Measurements from ENCODE around the gene NPR3. TPM values are rescaled to one million over a fixed set of nuclear protein-coding genes. Genes with fewer than 3 reads are reported as not detected.

Gene NPR3
- total RNA-seq, 1 experiment from 2014 or later, result 2.2 TPM

- CTCF ChIA-PET, result interaction anchor here (0.6 to 0.7 kb wide), 2 partner anchors 123 to 408 kb away, joined by 3 read pairs; no protein-coding TSS in a partner anchor
- no TSS peak for BruUV-seq (replicated peaks)
- Histone ChIP-seq H3K79me2 (ENCODE audit: low read depth) (no peaks in the 10 kb centered on the region), H3K4me1 (replicated peaks; ENCODE audit: insufficient read depth) (peaks cover 19% of the 10 kb centered on the region; the same call in 1 of the 2 replicates), H2AFZ (no peak overlapping the region), H3K9me3 (ENCODE audit: insufficient read depth, low read depth) (no peaks in the 10 kb centered on the region; the same call in 1 of the 2 replicates), H3K4me3 (peak overlapping the region; percentile 13; the same call in 1 of the 2 replicates), H4K20me1 (ENCODE audit: insufficient read depth) (no peaks in the 10 kb centered on the region), H3K27ac (no peak overlapping the region), H3K27me3 (ENCODE audit: insufficient read depth, low read depth) (peaks cover 18% of the 10 kb centered on the region), H3K9me2 (ENCODE audit: insufficient read depth) (no peaks in the 10 kb centered on the region), H3K4me2 (peak overlapping the region; percentile 56), H3F3A (ENCODE audit: insufficient read depth, low read depth) (no peaks in the 10 kb centered on the region), H3K36me3 (ENCODE audit: low read depth) (no peaks in the 10 kb centered on the region)
- POLR2A ChIA-PET (ENCODE audit: unreplicated experiment), result no interaction called here
- DNase-seq, result no peak
- TF ChIP-seq CTCF (conservative IDR thresholded peaks at IDR 0.05) (no peak), EZH2 (IDR thresholded peaks at IDR 0.05; ENCODE audit: low read depth) (no peak)
- intact Hi-C loops (cut with micrococcal nuclease; ENCODE audit: unreplicated experiment), result no loop called here
Measured at GRCh38 chr5:32713361-32713769, 2.2 kb downstream of the NPR3 start.

GRCh38 chr5:32713770-32714381, 2.8 kb downstream of the NPR3 start:
- CTCF ChIA-PET, result interaction anchor here (0.7 kb wide), 1 partner anchor 407 kb away, joined by 3 read pairs; no protein-coding TSS in a partner anchor
- no peaks in the 10 kb centered on the region for H3F3A ChIP-seq (ENCODE audit: insufficient read depth, low read depth)
- peak overlapping the region; percentile 36; the same call in 1 of the 2 replicates for H2AFZ ChIP-seq
- no TSS peak for BruUV-seq (replicated peaks)
- H3K4me1 ChIP-seq (replicated peaks; ENCODE audit: insufficient read depth), result peaks cover 19% of the 10 kb centered on the region; the same call in 1 of the 2 replicates
- no peaks in the 10 kb centered on the region; the same call in 1 of the 2 replicates for H3K9me3 ChIP-seq (ENCODE audit: insufficient read depth, low read depth)
- no peaks in the 10 kb centered on the region for H3K79me2 ChIP-seq (ENCODE audit: low read depth)
- H3K27ac ChIP-seq, result no peak overlapping the region
- H3K27me3 ChIP-seq (ENCODE audit: insufficient read depth, low read depth), result peaks cover 18% of the 10 kb centered on the region
- no peak for TF ChIP-seq CTCF (conservative IDR thresholded peaks at IDR 0.05)
- TF ChIP-seq EZH2 (IDR thresholded peaks at IDR 0.05; ENCODE audit: low read depth), result no peak
- H3K9me2 ChIP-seq (ENCODE audit: insufficient read depth), result no peaks in the 10 kb centered on the region
- no peaks in the 10 kb centered on the region for H3K36me3 ChIP-seq (ENCODE audit: low read depth)
- H3K4me2 ChIP-seq, result peak overlapping the region; percentile 56
- DNase-seq, result peak; percentile 69 to 98
- peak overlapping the region; percentile 13; the same call in 1 of the 2 replicates for H3K4me3 ChIP-seq
- intact Hi-C loops (cut with micrococcal nuclease; ENCODE audit: unreplicated experiment), result loop anchor here (1.0 kb wide), 4 partner anchors 54 to 138 kb away; no protein-coding TSS in a partner anchor
- no peaks in the 10 kb centered on the region for H4K20me1 ChIP-seq (ENCODE audit: insufficient read depth)
- POLR2A ChIA-PET (ENCODE audit: unreplicated experiment), result no interaction called here

- H3K9me2 ChIP-seq (ENCODE audit: insufficient read depth), result no peaks in the 10 kb centered on the region
- H3K4me3 ChIP-seq, result no peak overlapping the region
- H3K9me3 ChIP-seq (ENCODE audit: insufficient read depth, low read depth), result no peaks in the 10 kb centered on the region; the same call in none of the 2 replicates
- no peak overlapping the region for H3K4me2 ChIP-seq
- no peaks in the 10 kb centered on the region for H3F3A ChIP-seq (ENCODE audit: insufficient read depth, low read depth)
- intact Hi-C loops (cut with micrococcal nuclease; ENCODE audit: unreplicated experiment), result loop anchor here (1.0 kb wide), 4 partner anchors 53 to 137 kb away; no protein-coding TSS in a partner anchor
- H3K27me3 ChIP-seq (ENCODE audit: insufficient read depth, low read depth), result peaks cover 18% of the 10 kb centered on the region
- no peak overlapping the region for H3K27ac ChIP-seq
- TF ChIP-seq CTCF (conservative IDR thresholded peaks at IDR 0.05) (no peak), EZH2 (IDR thresholded peaks at IDR 0.05; ENCODE audit: low read depth) (no peak)
- H3K36me3 ChIP-seq (ENCODE audit: low read depth), result no peaks in the 10 kb centered on the region
- no peaks in the 10 kb centered on the region for H3K79me2 ChIP-seq (ENCODE audit: low read depth)
- DNase-seq, result no peak
- BruUV-seq (replicated peaks), result no TSS peak
- POLR2A ChIA-PET (ENCODE audit: unreplicated experiment), result no interaction called here
- CTCF ChIA-PET, result no interaction called here
- peaks cover 19% of the 10 kb centered on the region; the same call in 1 of the 2 replicates for H3K4me1 ChIP-seq (replicated peaks; ENCODE audit: insufficient read depth)
- no peaks in the 10 kb centered on the region for H4K20me1 ChIP-seq (ENCODE audit: insufficient read depth)
- no peak overlapping the region for H2AFZ ChIP-seq
Measured at GRCh38 chr5:32714836-32715235, 3.7 kb downstream of the NPR3 start.
